Left ventricle myocardium inferior (tissue), 1 donor: Measurements from ENCODE around the gene INPP4B. TPM values are rescaled to one million over a fixed set of nuclear protein-coding genes. Genes with fewer than 3 reads are reported as not detected.

Experiments
- DNase-seq: peaks from one replicate; pipeline ENCODE4 v3.0.0-alpha.2; 2020
- H3K27ac ChIP-seq: fragments of 200-600 bp; replicated peaks from 2 replicates; pipeline ENCODE4 v1.8.0; 2021
- H3K27me3 ChIP-seq: fragments of 200-600 bp; 2 replicates; pipeline ENCODE4 v1.8.0; 2021; ENCODE audit warnings: low read depth
- H3K36me3 ChIP-seq: fragments of 200-600 bp; 2 replicates; pipeline ENCODE4 v1.8.0; 2021
- H3K4me1 ChIP-seq: fragments of 200-600 bp; 2 replicates; pipeline ENCODE4 v1.8.0; 2021
- H3K4me3 ChIP-seq: fragments of 200-600 bp; 2 replicates; pipeline ENCODE4 v1.8.0; 2021; ENCODE audit warnings: mild to moderate bottlenecking, moderate library complexity
- H3K9me3 ChIP-seq: fragments of 200-600 bp; replicated peaks from 2 replicates; pipeline ENCODE4 v1.8.0; 2021
- intact Hi-C: fragments of 100-400 bp; cut with micrococcal nuclease; formaldehyde crosslinking; loops from one replicate; pipeline ENCODE4 v1.11.0; 2022
- total RNA-seq: library from RNA; stranded (reverse); fragmentation: NEBNext Ultra II Directional; extraction: Animal tissue kit (Norgen Biotek cat#: 25700); gene quantifications from one replicate; pipeline ENCODE4 v1.2.1, GENCODE V29; 2021
- TF ChIP-seq, protein P1 (sequence below): fragments of 200-600 bp; IDR thresholded peaks from 2 replicates; pipeline ENCODE4 v1.8.0; 2021; ENCODE audit warnings: antibody characterized with exemption, mild to moderate bottlenecking, borderline replicate concordance
- donor health status: DM: no; HTN: yes; CAD: no; lungs with severe emphysema.

The INPP4B gene
- total RNA-seq, 1 donor from 2014 or later: 61.1 TPM

DNA sequence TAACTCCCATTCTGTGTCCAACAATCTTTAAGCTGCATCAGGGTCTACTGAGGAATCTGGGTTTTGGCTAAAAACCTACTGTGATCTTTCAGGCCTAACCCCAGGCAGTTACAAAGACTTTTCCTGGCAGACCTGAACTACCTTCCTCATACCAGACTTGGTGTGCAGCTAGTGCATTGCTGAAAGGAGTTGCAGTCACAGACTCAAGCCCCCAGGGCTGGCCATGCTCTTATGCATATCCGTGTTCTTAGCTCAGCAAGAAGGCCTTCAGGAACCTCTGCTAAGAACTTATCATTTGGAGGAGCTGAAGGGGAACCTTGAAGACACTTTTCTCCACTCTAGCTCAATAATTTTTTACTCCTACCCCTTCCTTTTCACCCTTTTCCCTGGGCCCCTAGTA lies 147.5 kb downstream of the INPP4B start:
- intact Hi-C loops: no loop called here
- H3K36me3 ChIP-seq: no peaks in the 10 kb centered on the region
- H3K9me3 ChIP-seq: no peaks in the 10 kb centered on the region

DNA sequence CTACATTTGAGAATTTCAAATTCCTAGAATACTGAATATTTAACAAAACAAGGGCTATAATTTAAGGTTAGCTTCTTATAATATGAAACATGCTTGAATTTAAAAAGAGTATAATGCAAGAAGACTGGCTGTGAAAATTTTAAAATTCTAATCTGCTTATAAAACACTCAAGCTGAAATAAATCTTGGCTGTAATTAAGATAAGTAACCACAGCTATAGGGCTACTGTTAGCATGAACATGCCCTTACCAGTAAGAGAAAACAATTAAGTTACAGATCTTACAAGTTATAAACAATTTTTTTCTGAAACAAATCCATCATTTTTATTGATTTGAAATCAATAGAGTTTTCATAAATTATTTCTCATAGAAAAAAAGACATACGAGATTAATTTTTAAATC lies 148.2 kb downstream of the INPP4B start:
- no peaks in the 10 kb centered on the region for H3K9me3 ChIP-seq
- no peaks in the 10 kb centered on the region for H3K27me3 ChIP-seq
- TF ChIP-seq, protein P1, sequence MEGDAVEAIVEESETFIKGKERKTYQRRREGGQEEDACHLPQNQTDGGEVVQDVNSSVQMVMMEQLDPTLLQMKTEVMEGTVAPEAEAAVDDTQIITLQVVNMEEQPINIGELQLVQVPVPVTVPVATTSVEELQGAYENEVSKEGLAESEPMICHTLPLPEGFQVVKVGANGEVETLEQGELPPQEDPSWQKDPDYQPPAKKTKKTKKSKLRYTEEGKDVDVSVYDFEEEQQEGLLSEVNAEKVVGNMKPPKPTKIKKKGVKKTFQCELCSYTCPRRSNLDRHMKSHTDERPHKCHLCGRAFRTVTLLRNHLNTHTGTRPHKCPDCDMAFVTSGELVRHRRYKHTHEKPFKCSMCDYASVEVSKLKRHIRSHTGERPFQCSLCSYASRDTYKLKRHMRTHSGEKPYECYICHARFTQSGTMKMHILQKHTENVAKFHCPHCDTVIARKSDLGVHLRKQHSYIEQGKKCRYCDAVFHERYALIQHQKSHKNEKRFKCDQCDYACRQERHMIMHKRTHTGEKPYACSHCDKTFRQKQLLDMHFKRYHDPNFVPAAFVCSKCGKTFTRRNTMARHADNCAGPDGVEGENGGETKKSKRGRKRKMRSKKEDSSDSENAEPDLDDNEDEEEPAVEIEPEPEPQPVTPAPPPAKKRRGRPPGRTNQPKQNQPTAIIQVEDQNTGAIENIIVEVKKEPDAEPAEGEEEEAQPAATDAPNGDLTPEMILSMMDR: no peak
- no peak overlapping the region for H3K27ac ChIP-seq
- no peak overlapping the region for H3K4me3 ChIP-seq
- no peak for DNase-seq
- H3K36me3 ChIP-seq: no peaks in the 10 kb centered on the region
- H3K4me1 ChIP-seq: peaks cover 22% of the 10 kb centered on the region
- intact Hi-C loops: no loop called here

More for the DNA sequence above, 147.5 kb downstream of the INPP4B start:
- H3K4me1 ChIP-seq: peaks cover 22% of the 10 kb centered on the region
- H3K4me3 ChIP-seq: no peak overlapping the region
- H3K27ac ChIP-seq: no peak overlapping the region
- H3K27me3 ChIP-seq: no peaks in the 10 kb centered on the region
- DNase-seq: no peak
- TF ChIP-seq, protein P1: no peak

DNA sequence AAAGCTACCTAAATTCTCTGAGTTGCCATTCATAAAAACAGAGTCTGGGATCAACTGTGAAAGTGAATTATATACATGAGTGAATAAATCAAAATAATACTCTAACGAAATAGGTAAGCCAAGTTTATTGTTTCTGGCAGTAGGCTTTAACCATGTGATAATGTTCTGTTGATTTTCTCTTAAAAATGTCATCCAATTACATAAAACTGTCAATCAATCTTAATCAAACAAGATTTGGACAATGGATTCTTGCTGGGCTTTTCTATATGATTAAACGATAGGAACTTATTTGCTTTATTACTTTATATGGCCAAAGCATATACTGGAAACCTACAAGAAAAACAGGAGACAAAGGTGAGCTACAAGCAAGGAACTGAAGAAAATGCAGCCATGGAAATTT lies 148.8 kb downstream of the INPP4B start:
- TF ChIP-seq, protein P1: no peak
- no peak for DNase-seq

DNA sequence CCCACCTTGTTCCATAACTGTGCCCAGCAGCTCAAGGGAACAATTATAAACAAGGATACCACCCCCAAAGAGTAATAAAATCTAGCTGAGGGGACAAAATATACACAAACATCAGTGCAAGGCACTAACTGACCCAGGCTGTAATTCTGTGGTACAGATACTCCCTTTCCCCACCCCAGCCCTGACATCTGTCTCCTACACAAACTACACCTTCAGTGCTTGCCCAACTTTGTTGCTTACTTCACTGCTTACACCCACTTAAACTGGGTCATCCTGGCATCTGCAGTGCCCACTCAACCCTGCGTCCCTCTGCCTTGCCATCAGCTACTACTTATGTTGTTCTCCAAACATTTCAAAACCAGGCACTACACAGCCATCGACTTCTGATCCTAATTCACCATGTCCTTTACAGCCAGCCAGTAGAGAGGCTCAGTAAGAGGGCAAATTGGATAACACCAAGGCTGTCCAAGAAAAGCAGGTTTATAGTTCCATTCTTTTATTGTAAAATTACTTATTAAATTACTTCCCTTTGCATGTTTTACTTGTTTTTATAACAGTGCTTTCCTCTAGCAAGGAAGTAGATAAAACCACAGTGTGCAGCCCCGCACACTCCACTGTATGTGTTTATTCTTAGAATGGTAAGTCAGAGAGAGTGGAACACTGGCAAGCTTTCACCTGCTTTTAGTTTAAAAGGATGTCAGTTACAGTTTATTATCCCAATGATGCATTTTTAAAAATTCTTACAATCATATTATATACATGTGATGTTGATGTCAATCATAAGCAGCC lies 149.6 kb downstream of the INPP4B start:
- no peaks in the 10 kb centered on the region for H3K9me3 ChIP-seq
- H3K4me3 ChIP-seq: no peak overlapping the region
- H3K27ac ChIP-seq: peak overlapping the region; percentile 44
- H3K27me3 ChIP-seq: no peaks in the 10 kb centered on the region
- DNase-seq: no peak
- TF ChIP-seq, protein P1: no peak
- no peaks in the 10 kb centered on the region for H3K36me3 ChIP-seq
- intact Hi-C loops: no loop called here
- H3K4me1 ChIP-seq: peaks cover 22% of the 10 kb centered on the region

More for the DNA sequence above, 148.8 kb downstream of the INPP4B start:
- Histone ChIP-seq H3K4me3 (no peak overlapping the region), H3K4me1 (peaks cover 22% of the 10 kb centered on the region), H3K27ac (no peak overlapping the region), H3K36me3 (no peaks in the 10 kb centered on the region), H3K27me3 (no peaks in the 10 kb centered on the region), H3K9me3 (no peaks in the 10 kb centered on the region)
- intact Hi-C loops: no loop called here

DNA sequence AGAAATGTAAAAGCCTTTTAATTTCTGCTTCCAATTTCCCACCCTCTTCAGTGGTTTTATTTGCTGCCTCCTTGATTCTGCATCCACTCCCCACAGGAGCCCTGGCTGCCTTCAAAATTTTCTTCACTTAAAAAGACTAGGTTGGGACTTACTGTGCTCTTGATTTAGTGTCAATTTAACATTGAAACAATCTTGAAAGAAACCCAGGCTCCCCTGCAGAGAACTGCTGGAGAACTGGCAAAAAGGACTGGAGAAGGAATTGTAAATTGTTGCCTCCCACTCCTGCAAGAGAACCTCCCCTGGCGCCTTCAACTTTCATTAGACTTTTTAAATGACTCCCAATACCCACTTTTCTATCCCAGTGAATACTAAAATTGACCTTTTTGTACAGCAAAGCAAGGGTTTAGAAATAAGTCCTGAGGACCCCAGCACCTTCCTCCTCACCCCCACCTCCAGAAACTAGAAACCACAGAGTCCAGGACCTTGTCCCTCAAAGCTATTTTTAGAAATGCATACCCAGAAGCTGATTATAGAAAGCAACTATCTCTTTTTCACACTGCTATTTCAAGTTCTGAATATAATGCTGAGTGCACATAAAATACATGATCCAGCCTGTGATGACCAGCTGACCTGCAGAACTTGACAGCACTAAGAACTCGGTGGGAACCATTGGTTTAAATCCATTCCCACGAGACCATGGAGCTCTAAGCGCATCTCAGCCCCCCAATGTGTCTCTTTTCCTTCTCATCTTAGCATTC lies 155.5 kb downstream of the INPP4B start:
- DNase-seq: no peak
- no peaks in the 10 kb centered on the region for H3K9me3 ChIP-seq
- TF ChIP-seq, protein P1: no peak

More for the DNA sequence above, 155.5 kb downstream of the INPP4B start:
- H3K4me3 ChIP-seq: no peak overlapping the region
- intact Hi-C loops: no loop called here
- H3K4me1 ChIP-seq: peaks cover 17% of the 10 kb centered on the region
- H3K27me3 ChIP-seq: no peaks in the 10 kb centered on the region
- H3K36me3 ChIP-seq: no peaks in the 10 kb centered on the region
- no peak overlapping the region for H3K27ac ChIP-seq
